AG08395 (cell line): Measurements from ENCODE around the gene LRIF1.
"Not testable (repeated sequence)": the region's sequence is repeated elsewhere in the genome, so short reads cannot be mapped to it uniquely, and the experiment has no call there.

Source experiments
- DNase-seq: peaks from one replicate; pipeline ENCODE4 v3.0.0; 2012; ENCODE audit warnings: mixed read lengths, low spot score

LRIF1 gene

DNA sequence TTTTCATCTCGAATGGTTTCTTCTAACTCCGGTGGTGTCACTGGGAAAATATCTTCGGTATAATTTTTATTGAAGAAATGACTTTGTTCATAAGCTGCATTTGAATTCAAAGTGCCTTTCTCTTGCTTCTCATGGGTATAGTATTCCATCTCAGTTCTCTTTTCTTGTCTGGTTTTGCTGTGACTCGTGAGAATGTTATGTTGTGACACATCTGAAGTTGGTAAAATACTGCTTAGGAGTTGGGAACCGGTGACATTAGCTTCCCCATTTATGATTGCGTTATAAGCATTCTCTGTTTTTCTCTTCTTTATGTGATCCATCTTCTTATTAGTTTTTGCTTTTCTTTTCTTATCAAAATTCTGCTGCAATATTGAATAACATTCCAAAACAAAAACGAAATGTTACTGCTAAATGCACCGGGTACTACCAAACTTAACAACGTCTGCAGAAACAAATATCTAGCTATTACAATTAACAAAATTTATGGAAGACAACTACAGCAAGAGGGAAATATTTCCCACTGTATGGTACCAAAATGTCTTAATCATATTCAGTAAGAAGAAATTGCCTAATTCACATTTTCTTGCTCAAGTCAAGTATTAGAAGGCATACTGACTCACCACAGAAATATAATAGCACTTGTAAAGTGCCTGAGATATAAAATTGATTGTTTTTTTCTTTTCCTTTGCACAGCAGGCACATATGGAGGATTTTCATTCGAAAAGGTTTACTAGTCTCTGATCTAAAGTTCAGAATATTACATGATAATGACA, 15.5 kb downstream of the LRIF1 start:
- peak; percentile 4 for DNase-seq

DNA sequence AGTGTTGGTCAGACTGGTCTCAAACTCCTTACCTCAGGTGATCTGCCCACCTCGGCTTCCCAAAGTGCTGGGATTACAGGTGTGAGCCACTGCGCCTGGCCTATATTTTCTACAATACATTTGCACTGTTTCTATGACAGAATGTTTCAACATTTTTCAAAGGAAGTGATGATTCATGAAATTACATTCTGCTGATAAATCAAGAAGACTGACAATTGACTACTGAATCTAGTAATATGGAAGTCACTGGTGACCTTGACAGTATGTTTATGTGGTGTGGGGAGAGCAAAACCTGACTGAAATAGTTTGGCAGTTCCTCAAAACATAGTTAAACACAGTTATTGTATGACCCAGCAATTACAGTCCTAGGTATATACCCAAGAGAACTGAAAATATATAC, 18.1 kb downstream of the LRIF1 start:
- DNase-seq: no peak

DNA sequence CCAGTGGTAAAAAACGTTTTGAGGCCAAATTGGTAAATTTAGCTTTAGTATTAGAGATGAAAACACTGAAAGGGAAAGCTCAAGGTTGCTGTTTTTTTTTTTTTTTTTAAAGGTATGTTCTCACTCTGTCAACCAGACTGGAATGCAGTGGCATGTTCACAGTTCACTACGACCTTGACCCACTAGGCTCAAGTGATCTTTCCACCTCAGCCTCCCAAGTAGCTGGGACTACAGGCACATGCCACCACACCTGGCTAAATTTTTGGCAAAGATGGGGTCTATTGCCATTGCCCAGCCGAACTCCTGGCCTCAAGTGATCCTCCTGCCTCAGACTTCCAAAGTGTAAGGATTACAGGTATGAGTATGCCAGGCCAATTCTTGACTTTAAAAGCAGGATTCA, 18.9 kb downstream of the LRIF1 start:
- DNase-seq: no peak

DNA sequence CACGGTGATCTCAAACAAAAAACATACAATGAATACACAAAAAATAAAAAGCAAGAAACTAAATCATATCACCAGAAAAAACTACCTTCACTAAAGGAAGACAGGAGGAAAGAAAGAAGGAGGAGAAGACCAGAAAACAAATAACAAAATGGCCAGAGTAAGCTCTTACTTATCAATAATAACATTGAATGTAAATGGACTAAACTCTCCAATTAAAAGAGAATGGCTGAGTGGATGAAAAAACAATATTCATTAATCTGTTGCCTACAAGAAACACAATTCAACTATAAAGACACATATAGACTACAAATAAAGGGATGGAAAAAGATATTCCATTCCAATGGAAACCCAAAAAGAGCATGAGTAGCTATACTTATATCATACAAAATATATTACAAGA, 27.2 kb downstream of the LRIF1 start:
- no peak for DNase-seq

DNA sequence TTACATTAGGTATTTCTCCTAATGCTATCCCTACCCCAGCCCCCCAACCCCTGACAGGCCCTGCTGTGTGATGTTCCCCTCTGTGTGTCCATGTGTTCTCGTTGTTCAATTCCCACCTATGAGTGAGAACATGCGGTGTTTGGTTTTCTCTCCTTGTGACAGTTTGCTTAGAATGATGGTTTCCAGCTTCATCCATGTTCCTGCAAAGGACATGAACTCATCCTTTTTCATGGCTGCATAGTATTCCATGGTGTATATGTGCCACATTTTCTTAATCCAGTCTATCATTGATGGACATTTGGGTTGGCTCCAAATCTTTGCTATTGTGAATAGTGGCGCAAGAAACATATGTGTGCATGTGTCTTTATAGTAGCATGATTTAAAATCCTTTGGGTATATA, 32.6 kb downstream of the LRIF1 start:
- not testable (repeated sequence) for DNase-seq

DNA sequence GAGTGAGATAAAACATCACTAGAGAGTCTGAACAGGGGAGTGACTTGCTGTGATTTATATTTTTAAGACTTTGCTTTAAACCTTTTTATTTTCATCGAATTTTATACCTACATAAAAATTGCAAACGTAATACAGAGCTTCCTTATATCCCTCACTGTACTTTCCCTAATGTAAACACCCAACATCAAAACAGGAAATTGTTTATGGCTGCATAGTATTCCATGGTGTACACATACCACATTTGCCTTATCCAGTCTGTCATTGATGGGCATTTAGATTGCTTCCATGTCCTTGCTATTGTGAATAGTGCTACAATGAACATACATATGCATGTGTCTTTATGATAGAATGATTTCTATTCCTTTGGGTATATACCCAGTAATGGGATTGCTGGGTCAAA, 34.8 kb downstream of the LRIF1 start:
- DNase-seq: no peak

DNA sequence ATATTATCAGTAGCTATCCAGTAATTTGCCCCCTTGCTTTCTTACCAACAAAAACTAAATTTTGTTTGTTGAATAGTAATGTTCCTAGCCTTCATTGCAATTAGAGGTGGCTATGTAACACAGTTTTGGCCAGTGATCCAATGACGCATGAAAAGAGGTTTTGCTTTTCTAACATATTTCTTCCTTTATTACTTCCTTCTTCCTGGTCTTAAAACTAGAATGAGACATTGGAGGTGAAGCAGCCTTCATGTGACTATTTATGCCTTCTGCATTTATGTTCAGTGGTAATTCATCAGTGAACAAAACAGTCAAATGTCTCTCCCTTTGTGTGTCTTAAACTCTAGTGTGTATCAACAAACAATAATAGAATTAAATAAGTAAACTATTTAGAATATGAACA, 35.5 kb downstream of the LRIF1 start:
- no peak for DNase-seq

DNA sequence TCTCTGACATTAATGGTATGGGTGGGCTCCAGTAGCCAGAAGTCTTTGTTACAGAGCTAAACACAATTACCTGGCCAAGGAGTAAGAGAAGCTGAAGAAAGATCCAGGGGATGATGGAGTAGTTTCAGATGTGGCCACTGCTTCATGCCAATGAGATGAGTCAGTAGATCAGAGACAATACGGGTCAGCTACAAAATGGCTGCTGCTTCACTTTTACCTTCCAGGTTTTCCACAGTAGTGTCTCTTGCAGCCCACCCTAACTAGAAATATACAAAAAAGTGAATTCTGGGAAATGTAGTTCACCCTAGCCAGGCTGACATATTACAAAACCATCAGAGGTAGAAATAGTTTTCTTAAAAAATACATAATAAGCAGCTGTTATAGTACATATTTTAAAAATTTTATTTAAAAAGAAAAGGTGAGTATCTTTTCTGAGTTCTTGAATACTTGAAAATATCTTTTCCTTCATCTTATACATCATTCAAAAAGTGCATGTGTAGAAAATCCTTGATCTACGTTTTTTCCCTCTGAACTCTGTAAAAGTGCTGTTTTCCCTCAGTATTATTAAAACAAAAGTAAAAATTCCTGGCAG, 36.1 kb downstream of the LRIF1 start:
- no peak for DNase-seq

DNA sequence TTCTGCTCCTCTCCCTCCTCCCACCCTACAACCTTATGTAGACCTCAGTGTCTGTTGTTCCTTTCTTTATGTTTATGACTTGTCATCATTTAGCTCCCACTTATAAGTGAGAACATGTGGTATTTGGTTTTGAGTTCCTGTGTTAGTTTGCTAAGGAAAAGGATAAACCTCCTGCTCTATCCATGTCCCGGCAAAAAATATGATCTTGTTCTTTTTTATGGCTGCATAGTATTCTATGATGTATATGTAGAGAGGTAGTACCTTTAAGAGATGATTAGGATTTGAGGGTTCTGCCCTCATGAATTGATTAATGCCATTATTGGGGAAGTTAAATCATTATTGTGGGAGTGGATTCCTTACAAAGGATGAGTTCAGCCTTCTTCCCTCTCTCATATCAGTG, 41.8 kb downstream of the LRIF1 start:
- DNase-seq: no peak

DNA sequence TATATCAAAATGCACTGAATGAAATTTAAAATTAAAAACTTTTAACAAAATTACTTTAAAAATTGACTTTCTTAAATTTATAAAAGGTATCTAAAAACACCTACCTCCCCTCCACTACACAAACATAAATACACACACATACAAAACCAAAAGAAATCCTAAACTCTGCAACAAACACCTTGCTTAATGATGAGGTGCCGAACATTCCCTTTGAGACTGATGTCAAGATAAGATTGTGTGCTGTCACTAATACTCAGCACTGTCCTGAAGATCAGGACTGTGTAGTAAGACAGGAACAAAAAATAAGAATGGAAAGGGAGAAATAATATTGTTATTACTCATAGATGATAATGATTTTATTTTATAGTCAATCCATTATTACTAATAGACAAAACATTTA, 45.7 kb downstream of the LRIF1 start:
- no peak for DNase-seq

DNA sequence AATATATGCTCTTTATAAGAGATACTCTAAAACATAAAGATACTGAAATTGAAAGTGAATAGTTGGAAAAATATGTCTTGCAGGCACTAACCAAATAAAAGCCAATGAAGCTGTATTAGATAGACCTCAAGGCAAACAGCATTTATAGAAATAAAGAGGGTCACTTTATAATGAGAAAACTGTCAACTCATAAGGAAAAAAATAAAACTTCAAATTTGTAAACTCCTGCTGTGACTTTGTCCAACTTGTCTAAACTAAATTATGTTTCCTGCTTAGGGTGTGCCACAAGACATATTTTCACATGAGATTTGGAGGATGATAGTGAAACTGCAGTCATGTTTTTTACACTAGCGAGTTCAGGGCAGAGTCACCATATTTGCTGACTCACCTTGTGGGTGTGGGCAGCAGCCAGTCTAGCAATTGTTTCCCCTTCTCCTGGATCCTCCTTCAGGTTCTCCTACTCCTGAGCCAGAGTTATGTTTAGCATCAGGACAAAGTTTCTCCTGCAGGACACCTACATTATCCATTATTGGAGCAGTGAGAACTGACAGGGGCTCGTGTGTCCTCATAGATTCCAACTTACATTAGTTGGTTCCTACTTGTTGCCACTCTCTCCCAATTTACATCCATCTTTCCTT, 46.9 kb downstream of the LRIF1 start:
- peak; percentile 11 for DNase-seq

DNA sequence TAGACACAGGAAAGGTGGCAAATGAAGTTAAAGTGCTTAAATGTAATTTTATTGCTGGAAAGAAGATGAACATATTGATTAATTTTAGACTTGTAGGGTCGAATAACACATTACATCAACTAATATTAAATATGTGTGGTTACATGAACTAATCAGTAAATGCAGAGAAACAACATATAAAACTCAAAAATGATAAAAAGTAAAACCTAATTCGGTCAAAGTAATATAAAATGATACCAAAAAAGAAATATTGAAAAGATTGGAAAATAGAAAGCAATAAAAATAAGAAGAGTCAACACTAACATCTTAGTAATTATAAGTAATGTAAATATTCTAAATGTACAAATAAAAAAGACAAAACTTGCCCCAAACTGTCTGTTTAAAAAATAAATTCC, 47.5 kb downstream of the LRIF1 start:
- DNase-seq: no peak

DNA sequence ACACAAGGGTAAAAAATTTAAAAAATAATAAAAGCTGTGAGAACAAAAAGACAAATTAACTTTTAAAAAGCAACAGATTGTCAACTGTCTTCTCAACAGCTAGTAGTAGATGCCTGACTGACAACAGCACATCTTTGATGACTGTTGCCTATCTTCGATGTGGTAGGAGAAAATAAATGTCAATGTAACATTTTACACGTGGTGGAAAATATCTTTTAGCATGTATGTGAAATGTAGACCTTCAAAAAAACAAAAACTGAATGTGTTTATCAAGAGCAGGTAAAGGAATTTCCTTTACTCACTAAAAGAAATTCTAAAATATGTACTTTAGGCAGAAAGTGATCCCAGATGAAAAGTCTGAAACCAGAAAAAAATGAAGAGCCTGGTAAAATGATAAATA, 47.9 kb downstream of the LRIF1 start:
- DNase-seq: no peak

DNA sequence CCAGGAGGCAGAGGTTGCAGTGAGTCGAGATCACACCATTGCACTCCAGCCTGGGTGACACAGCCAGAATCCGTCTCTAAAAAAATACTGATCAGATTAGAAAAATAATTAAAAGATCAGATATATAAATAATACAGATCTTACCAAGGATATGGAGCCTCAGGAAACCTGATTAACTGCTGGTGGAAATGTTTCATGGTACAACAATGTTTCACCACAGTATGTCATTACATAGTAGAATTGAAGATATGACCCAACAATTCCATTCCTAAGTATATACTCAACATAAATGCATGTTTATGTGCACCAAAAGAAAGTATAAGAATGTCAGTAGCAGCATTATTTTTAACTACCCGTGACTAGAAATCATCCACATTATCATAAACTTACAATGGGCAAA, 49.0 kb downstream of the LRIF1 start:
- no peak for DNase-seq

DNA sequence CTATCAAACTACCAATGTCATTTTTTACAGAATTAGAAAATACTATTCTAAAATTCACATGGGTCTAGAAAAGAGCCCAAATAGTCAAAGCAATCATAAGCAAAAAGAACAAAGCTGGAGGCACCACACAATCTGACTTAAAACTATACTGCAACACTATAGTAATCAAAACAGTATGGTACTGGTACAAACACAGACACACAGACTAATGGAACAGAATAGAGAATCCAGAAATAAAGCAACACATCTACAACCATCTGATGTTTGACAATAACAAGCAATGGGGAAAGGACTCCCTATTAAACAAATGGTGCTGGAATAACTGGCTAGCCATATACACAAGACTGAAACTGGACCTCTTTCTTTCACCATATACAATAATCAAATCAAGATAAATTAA, 50.9 kb downstream of the LRIF1 start:
- no peak for DNase-seq

DNA sequence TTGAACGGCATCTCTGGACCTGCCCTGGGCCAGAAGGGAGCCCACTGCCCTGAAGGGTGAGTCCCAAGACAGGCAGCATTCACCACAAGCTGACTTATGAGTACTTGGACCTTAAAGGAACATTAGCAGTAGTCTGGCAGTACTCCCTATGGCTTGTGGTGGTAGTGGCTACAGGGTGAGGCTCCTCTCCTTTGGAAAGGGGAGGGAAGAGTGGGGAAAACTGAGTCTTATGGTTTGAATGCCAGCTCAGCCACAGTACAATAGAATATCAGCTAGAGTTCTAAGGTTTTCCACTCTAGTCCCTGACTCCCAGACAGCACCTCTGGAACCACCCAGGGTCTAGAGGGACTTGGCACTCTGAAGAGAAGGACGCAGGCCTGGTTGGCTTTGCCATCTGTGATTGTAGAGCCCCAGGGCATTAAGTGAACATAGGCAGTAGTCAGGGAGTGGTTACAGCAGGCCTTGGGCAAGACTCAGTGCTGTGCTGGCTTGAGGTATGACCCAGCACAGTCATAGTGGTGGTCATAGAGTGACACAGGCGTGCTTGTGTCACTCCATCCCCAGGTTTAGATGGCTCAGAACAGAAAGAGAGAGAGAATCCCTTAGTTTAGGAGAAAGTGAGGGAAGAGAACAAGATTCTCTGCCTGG, 59.7 kb downstream of the LRIF1 start:
- no peak for DNase-seq

DNA sequence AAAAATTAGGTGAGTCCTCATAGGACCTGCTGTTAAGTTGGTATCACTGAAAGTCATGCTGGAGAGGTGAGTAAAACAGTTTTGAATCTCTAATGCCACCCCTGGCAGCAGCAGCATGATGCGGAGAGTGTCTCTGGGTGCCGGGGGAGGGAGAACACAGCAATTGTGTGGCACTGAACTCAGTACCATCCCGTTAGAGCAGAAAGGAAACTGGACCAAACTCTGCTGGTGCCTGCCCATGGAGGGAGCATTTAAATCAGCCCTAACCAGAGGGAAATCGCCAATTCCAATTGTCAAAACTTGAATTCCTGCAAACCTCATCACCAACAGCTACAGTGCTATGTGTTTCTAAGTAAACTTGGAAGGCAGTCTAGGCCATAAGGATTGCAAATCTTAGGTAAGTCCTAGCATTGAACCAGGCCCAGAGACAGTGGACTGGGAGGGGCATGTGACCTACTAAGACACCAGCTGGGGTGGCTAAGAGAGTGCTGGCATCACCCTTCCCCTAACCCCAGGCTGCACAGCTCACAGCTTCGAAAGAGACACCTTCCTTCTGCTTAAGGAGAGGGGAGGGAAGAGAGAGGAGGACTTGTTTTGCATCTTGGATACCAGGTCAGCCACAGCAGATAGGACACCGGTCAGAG, 60.8 kb downstream of the LRIF1 start:
- no peak for DNase-seq

DNA sequence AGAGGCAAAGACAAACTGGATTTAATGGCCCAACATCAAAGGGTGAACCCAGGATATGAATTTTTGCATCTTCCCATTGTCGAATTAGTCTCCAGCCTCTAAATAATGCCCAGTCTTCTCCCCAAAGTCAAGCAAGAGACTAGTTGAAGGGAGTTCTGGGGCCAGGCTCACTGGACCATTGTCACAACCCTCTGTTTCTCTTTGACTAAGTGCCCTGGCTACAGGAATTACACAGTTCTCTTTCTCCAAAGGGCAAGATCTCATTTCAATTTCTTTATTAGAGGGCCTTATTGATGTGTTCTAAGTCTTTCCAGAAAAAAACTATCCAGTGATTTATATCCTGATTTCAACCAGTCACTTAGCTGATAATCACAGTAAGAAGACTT, 64.3 kb downstream of the LRIF1 start:
- DNase-seq: no peak

DNA sequence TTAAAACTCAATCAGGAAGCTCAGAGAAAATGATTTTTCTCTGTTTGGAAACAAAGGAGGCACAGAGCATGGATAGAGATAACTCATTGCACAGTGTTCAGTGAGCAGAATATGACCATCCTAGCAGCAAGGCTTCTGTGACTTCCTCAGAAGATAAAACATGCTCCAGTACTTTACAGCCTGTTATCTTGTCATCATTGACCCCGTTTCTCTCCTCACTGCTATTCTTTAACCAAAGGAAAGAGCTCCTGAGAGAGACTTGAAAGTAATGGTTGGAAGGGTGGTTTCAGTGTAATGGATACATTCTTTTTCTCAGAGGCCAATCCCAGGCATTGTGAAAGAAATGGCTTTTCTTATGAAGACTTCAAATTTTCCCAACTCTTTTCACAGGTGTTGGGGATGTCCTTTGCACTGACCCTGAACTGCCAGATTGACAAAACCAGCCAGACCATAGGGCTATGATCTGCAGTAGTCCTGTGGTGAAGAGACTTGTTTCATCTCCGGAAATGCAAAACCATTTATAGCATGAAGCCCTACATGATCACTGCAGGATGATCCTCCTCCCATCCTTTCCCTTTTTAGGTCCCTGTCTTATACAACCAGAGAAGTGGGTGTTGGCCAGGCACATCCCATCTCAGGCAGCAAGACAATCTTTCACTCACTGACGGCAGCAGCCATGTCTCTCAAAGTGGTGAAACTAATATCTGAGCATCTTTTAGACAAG, 64.8 kb downstream of the LRIF1 start:
- no peak for DNase-seq

DNA sequence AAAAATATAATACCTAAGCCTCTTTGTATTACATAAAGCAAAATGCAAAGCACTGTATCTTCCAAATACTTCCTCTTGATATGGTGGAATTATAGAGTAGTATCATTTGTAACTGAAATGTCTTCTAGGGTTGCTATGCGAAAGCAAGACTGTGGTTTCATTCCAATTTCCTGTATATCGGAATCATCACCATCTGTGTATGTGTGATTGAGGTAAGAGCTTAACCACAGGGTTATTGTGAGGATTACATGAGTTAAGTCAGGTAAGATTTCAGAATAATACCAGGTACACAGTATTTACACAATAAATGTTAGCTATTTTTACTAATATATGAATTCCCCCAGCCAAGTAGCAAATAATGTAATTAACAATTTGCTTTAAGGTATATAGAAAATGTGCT, 66.0 kb downstream of the LRIF1 start:
- DNase-seq: no peak
